HG03196 (cell line): ENCODE results near the gene PHLPP1.
"Not testable (repeated sequence)": the region's sequence is repeated elsewhere in the genome, so short reads cannot be mapped to it uniquely, and the experiment has no call there.

Experiments used
- ATAC-seq: cut with Tn5 transposase; IDR thresholded peaks from one replicate; pipeline ENCODE4 v1.9.1; 2021; ENCODE audit not compliant: unreplicated experiment

PHLPP1 gene

DNA sequence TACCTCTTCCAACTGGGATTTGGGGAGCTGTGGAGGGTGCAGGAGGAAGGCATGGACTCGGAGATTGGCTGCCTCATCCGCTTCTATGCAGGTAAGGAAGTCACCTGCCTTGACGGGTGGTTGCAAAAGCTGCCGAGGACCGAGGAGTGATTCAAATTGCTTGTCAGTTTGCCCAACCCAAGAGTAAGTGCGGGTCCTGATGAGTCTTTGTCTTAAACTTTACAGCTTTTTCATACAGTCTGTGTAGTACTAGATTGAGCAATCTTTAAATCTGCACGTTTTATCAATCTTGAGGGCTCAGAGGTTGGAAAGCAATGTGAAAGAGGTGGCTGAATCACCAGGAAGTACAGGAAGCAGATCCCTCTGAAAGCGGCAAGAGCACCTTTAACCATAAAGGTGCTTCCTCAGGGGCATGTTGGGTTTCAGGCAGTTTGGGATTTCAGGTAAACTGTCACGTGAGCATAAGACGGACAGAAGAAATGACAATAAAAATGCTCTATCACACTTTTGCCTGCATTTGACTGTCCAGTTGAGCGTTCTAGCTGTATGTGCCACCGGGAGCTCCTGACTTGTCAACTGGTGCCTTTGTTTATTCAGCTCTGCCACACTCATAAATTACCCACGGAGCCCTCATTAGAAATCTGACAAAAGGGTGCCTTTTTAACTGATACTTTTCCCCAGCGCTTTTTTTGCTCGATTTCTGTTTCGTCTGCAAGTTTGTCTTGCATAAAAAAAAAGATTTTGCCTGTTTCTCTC lies 2.0 kb downstream of the PHLPP1 start:
- no peak for ATAC-seq

DNA sequence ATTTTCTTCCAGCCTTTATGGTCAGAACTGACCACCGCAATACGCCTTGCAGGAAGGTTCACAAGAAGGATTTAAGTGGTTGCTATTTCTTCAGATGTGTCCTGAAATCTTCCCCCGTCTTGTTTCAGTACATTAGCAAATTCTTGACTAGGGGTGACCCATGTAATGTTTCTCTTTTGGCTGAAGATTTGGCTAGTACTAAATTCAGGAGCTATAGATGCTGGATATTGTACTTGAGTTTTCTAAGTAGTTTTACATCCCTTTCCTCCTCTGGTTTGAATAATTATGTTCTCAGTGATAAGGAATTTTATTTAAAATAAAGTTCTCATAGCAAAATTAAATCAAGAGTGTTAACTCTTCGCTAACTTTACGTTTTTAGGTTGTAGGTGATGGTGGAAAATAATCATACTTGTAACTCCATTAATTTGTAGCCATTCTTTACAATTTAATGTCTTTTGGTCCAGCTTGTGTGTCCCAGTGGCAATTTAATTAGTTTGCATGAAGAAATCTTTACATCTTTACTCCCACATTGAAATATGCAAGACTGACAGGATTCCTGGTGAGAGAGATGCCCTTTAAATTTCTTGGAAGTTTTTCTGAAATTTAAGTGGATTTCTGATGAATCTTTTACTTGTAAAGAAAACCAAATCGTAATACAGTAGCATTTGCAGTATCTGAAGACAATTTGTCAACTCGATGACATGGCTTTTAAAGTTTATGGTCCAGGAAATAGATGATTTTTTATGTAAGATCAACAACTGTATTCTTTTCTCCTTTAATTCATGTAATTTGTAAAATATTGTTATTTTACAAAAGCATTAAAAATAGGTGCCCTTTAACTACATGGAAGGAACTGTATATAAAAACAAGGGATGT lies 2.8 kb downstream of the PHLPP1 start:
- ATAC-seq = no peak

DNA sequence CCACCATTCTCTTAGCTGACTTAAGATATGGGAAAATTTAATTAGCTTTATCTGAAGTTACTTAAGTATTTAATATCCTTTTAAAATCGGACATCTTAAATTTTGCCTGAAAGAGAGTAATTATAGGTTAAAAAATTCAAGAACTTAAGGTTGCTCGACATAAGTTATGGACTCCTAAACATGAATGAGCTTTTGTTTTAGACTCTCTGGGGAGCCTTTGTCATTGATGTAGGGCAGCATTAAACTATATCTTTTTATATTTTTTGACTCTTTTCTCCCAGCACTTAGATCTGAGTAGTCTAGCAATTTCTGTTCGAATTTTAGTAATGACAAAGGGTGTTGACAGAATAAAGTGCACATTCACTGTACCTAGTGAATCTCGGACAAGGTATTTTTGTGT lies 4.7 kb downstream of the PHLPP1 start:
- no peak for ATAC-seq

DNA sequence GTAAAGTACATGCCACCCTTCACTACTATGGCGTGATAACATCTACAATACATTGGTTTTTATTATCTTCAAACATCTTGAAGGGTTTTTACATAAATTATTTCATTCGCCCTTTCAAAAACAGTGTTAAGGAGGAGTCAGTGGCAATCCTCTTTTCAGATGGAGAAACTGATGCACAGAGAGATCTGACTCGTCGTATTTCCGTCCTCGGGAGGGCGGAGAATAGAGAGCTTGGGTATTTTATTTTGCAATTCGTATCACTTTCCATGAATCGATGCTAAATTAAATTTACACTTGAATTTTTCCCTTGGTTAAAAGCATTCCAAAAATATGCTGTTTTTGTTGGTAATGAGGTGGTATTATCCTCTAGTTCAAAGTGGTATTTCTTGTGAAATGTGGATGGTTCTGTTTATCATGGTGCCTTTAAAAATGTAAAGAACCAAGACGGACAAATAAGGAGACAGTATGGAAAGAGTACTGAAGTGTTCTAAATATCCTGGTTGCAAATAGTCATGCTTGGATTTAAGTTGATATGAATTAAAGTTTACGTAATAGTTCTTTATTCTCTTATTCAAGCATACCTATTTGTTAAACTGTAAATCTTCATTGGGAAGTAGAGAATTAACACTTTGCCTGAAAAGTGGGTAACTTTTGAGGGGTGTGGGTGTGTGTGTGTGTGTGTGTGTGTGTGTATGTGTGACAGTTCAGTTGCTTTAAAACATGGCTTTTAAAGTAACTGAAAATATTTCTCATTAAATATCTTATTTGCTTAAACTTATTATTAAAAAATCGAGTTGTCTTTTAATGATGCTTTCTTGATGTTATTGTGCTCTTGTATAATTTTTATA lies 5.6 kb downstream of the PHLPP1 start:
- ATAC-seq = no peak

DNA sequence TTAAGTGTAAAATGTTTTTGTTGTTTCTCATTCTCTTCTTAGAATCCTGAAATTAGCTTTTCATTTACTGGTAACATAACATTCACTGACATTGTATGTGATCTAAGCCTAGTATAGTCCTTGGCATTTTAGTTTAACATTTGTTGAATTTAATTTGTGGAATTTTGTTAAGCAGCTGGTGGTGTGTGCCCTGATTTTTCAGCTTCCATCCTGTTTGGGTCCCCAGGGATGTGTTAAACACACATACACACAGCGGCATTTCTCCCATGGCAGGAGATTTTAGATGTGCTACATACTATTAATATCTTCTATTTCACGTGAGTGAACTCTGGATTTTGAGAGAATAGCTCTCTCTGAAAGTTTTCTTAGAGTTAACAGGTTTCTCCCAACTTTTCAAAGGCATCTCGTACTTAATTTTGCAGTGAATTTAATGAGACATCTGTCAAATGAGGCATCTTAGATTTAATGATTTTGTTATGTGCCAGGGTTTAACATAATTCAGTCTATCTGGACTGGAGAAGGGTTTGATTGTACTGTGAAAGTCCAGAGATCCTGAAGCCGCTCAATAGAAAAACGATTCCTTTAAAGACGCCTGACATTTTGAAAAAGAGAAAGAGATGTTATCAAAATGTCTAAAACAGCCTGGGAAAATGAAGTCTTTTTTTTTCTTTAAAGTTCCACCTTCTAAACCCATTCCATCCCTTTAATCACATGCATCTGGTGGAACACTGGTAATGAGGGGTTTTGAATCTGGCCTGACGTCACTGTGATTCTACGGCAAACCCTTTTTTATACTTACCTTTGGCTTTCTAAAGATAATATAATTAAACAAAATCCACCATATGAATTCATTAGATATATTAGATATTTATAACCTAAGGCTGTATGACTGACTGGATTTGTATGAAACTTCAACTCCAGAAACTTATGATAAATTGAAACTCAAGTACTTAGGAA lies 6.8 kb downstream of the PHLPP1 start:
- no peak for ATAC-seq

DNA sequence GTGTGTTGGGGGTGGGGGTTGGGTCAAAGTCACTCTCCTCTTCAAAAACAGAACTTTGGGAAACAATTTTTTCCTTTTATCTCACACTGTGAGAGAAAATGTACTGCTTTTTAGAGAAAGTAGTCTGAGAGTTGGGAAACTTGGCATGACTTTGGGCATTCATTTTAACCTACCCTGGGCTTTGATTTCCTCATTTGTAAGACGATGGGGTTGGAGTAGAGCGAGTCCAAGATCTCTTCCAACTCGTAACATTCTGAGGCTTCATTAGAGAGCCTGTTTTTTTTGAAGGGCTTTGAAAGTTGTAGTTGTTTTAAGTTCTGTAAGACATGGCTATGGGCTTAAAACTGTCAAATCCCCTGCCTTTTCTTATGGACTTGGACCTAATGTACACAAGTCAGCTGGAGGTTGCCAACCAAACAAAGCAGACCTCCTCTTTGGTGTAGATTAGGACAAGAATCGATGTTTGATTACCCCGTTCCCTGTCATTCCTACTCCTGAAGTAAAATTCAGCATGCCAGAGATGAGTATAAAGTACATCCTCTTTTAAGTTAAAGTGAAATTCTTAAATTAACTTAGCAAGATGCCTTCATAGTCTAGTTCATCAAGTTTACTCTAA lies 8.4 kb downstream of the PHLPP1 start:
- ATAC-seq = no peak

DNA sequence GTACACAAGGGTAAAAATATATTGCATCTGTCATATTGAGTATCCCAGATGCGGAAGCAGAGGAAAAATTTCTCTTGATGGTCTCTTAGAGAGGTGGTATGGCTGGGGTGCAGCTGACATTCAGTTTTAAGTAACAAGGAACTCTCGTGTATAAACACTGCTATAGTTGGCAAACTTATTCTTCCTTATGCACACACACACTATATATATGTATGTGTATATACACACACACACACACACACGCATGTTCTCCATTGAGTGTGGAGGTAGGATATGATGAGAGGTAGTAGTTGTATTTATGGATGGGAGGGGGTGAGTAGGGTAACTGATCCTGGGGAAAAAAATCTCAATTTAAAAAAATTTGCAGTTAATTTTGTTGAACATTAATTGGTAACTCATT lies 10.6 kb downstream of the PHLPP1 start:
- ATAC-seq = no peak

DNA sequence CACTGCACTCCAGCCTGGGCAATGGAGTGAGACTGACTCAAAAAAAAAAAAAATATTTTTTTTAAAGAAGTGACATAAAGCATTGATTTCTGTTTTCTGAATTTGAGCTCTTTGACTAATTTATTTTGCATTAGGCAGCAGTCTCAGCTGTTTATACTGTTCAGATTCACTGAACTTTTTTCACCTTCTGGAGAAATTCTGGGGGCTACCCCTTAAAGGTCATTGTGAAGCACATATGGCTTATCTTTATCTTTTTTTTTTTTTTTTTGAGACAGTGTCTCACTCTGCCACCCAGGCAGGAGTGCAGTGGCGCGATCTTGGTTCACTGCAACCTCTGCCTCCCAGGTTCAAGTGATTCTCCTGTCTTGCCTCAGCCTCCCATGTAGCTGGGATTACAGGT lies 12.9 kb downstream of the PHLPP1 start:
- ATAC-seq = no peak

DNA sequence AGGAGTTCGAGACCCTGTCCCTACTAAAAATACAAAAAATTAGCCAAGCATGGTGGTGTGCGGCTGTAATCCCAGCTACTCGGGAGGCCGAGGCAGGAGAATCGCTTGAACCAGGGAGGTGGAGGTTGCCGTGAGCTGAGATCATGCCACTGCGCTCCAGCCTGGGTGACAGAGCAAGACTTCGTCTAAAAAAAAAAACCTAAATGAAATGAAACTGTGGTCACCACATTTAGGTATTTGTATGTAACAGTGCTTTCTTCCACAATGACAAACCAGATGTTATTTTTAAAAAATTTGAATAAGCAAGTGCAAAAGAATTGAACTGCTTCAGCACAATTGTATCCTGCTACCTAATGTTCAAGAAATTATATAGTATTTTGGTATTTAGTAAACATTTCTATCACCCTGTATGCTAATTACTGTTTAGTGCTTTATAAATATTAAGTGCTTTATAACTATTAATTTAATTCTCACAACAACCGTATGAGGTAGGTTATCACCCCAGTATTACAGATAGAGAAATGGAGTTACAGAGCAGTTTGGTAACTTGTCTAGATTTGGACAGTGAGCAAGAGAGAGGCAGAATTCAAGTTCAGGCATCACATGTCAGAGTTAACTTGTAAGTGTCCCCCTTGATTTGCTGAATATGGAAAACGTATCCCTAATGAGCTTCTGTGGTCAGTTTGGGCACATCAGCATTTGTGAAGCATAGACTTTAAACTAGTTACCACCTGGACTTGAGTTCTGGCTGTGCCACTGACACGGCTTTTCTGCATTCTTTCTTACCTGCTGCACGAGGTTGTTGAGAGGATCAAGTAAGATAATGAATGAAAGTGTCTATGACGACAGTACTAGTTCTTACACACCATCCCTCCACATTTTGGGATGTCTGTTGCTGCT lies 14.4 kb downstream of the PHLPP1 start:
- ATAC-seq = no peak

DNA sequence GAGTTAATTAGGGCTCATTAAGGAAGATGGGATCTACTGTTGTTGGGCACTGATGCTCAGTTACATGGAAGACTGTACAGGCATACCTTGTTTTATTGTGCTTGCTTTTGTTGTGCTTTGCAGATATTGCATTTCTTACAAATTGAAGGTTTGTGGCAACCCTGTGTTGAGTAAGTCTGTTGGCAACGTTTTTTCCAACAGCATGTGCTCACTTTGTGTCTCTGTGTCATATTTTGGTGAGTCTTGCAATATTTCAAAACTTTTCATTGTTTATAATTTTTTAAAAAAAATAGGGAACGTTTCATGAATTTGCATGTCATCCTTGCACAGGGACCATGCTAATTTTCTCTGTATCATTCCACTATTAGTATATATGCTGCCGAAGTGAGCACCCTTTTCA lies 15.6 kb downstream of the PHLPP1 start:
- ATAC-seq = no peak

DNA sequence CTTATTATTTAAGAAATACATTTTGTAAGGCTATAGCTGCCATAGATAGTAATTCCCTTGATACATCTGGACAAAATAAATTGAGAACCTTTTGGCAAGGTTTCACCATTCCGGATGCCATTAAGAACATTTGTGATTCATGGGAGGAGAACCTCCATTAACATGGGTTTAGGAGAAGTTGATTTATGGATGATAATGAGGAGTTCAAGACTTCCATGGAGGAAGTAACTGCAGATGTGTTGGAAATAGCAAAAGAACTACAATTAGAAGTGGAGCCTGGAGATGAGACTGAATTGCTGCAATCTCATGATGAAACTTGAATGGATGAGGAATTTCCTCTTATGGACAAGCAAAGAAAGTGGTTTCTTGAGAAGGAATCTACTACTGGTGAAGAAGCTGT lies 17.3 kb downstream of the PHLPP1 start:
- no peak for ATAC-seq

DNA sequence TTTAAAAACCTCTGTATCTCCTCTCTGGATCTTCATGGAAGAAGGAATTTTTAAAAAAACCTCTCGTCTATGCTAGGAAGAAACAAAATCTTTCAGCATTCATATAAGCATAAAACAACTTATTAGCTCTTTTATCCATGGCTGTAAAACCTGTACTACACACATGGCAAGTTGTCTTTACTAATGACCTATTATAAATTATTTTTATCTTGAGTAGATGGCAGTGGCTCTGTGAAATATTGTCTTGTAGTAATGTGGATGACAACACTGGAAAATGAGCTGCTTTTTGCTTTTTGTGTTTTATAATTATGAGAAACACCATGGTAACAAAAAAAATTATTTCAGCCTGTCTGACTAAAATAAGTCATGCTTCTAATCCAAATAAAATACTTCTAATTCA lies 18.9 kb downstream of the PHLPP1 start:
- no peak for ATAC-seq

DNA sequence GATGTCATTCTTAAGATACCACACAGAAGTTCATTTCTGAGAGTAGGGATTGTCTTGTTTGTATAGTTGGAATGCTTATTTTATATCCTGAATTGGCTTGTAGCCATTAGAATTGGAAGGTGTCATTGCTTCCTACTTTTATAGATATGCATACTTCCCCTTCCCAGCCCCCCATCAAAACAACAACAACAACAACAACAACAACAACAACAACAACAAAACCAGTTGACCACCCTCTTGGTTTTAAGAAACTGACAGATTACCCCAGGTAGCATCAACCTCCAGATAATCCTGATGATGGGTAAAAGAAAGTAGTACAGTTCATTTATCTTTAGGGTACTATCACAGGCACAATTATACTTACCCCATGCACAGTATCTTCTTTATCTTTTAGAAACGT lies 20.0 kb downstream of the PHLPP1 start:
- ATAC-seq = no peak

DNA sequence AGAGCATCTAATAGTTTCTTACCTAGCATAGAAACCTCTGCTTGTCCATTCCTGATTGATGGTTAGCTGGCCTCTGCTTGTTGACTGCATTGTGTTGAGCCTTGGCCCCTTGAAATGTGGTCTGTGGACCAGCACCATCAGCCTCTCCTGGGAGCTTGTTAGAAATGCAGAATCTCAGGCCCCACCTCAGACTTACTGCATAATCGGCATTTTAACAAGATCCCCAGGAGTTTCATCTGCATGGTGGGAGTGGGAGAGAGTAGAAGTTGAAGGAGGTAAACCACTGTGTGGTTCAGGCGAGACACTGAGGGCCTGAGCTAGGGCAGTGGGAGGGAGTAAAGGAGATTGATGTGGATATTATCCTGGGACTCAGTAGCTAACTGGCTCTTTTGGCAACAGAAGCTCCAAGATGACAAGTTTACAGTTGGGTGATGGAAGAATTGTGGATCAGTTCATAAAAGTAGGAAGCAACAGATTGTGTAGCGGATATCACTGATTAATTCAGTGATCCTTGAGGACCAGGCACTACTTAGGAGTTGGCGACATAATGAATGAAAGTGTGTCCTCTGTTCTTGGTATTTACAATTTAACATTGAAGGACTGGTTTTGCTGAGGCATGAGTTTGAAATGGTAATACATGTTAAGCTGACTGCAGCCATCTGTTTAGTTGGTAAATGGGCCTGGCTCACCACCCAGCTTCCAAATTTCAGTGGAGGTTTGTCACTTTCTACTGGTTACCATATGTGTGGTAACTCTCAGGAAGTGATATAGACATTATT lies 20.9 kb downstream of the PHLPP1 start:
- no peak for ATAC-seq

DNA sequence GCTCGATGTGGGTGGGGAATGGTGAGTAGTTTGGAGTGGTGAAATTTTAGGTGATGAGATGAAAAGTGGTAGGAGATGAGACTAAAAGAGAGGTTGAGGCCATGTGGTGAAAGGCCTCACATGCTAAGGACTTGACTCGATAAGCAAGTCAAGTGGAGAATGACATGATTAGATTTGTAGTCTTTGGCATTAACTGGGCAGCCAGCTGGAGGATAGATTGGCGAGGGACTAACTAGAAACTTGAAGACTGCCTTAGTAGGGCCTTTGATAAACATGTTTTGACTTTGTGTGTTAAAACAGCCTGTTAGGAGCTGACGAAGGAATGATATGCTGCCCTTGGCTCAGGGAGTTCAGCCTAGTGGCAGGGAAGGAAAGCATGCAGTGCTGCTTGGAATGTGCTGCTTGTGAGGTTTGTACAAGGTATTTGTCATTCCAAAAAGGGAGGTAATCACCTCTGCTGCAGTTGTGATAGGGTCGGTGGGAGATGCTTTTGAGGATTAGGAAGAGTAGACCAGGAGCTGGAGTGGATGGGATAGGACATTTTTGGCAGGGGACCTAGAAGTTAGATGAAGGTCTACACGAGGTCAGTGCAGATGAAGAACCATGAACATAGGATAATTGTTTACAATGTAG lies 22.0 kb downstream of the PHLPP1 start:
- ATAC-seq = no peak

DNA sequence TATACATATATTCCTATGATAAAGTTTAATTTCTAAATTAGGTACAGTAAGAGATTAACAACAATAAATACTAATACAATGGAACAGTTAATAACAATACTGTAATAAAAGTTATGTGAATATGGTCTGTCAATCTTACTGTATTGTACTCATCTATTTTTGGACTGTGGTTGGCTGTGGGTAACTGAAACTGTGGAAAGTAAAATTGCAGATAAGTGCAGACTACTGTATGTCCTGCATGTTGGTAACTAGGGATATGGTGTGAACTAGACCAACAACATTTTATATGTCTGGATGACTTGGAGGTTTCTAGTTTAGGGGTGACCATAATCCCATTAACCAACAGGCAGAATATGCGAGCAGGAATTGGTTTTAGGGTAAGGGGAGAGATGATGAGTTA lies 23.3 kb downstream of the PHLPP1 start:
- ATAC-seq = no peak

DNA sequence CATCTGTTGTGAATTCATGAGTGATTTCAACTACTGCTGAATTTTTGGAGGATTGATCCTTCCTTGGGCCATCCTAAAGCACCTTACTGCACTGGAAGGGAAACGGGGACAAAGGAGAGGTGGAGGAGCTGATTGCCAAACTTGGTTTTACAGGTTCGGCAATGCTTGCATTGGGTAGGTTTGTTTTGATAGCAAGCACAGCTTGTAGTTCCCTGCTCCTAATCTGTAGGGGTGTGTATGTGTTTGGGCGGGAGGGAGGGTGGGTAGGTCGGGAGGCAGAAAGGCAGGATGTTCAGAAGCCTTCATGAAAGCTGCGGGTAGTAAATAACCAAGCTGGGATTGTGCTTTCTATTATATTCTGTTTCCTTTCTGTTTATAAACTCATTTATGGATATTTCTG lies 24.6 kb downstream of the PHLPP1 start:
- ATAC-seq = no peak

DNA sequence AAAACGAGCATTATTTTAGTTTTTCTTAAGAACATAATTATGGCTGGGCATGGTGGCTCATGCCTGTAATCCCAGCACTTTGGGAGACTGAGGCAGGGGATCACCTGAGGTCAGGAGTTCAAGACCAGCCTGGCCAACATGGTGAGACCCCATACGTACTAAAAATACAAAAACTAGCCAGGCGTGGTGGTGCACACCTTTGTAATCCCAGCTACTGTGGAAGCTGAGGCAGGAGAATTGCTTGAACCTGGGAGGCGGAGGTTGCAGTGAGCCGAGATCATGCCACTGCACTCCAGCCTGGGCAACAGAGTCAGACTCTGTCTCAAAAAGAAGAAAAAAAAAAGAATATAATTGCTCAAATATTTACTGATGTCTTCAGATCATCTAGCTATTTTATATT lies 25.3 kb downstream of the PHLPP1 start:
- ATAC-seq = not testable (repeated sequence)
